Smooth muscle cell (in vitro differentiated cells): ENCODE measurements around the gene SCUBE2. TPM values are rescaled to one million over a fixed set of nuclear protein-coding genes. Genes with fewer than 3 reads are reported as not detected.
"Not testable (repeated sequence)": the region's sequence is repeated elsewhere in the genome, so short reads cannot be mapped to it uniquely, and the experiment has no call there.

Experiments used
- DNase-seq: peaks from one replicate; lab custom pipeline; 2025; ENCODE audit not compliant: unreplicated experiment; lab: John Stamatoyannopoulos, UW
- H2AFZ ChIP-seq: fragments of 200-600 bp; sonication (generic); 2 replicates; pipeline ENCODE4 v1.6.0; 2016; ENCODE audit warnings: antibody characterized with exemption, low read depth, mild to moderate bottlenecking
- H3F3A ChIP-seq: fragments of 200-600 bp; sonication (generic); 2 replicates; pipeline ENCODE4 v1.6.0; 2017; ENCODE audit warnings: antibody characterized with exemption, low read depth
- H3K27ac ChIP-seq: fragments of 200-600 bp; sonication (generic); 2 replicates; pipeline ENCODE4 v1.5.1; 2016; ENCODE audit warnings: low read depth, mild to moderate bottlenecking
- H3K27me3 ChIP-seq: fragments of 200-600 bp; sonication (generic); 2 replicates; pipeline ENCODE4 v1.6.1; 2016; ENCODE audit warnings: low read depth, mild to moderate bottlenecking
- H3K36me3 ChIP-seq: fragments of 200-600 bp; sonication (generic); 2 replicates; pipeline ENCODE4 v1.5.1; 2016; ENCODE audit warnings: low read depth
- H3K4me1 ChIP-seq: fragments of 200-600 bp; sonication (generic); 2 replicates; pipeline ENCODE4 v1.5.1; 2016; ENCODE audit warnings: low read depth
- H3K4me2 ChIP-seq: fragments of 200-600 bp; sonication (generic); 2 replicates; pipeline ENCODE4 v1.6.0; 2016; ENCODE audit warnings: mild to moderate bottlenecking
- H3K4me3 ChIP-seq: fragments of 200-600 bp; sonication (generic); 2 replicates; pipeline ENCODE4 v1.5.1; 2016; ENCODE audit warnings: mild to moderate bottlenecking
- H3K79me2 ChIP-seq: fragments of 200-600 bp; sonication (generic); 2 replicates; pipeline ENCODE4 v1.6.0; 2016; ENCODE audit warnings: low read depth, mild to moderate bottlenecking
- H3K9ac ChIP-seq: fragments of 200-600 bp; sonication (generic); 2 replicates; pipeline ENCODE4 v1.6.0; 2016; ENCODE audit warnings: low read depth
- H3K9me3 ChIP-seq: fragments of 200-600 bp; sonication (generic); replicated peaks from 2 replicates; pipeline ENCODE4 v1.5.1; 2016; ENCODE audit warnings: low read depth
- H4K20me1 ChIP-seq: fragments of 200-600 bp; sonication (generic); 2 replicates; pipeline ENCODE4 v1.6.0; 2016; ENCODE audit warnings: low read depth
- CTCF ChIP-seq: fragments of 200-600 bp; sonication (generic); IDR thresholded peaks from 2 replicates; pipeline ENCODE4 v1.5.1; 2017; ENCODE audit warnings: borderline replicate concordance, mild to moderate bottlenecking, antibody characterized with exemption; ENCODE audit not compliant: insufficient read depth, poor library complexity, severe bottlenecking
- WGBS: methylation state at CpG from one replicate; pipeline ENCODE4 v1.1.7; 2016; ENCODE audit warnings: low lambda C conversion rate; 5-methylcytosine and 5-hydroxymethylcytosine counted together
- polyA plus RNA-seq: library from polyadenylated mRNA; unstranded; fragments of >200 nt; fragmentation: Nextera tagmentation; extraction: Ambion mirVana; gene quantifications from 2 replicates; pipeline ENCODE4 v1.2.1, GENCODE V29; 2016
- total RNA-seq: library from RNA; depleted of rRNA; stranded (reverse); fragments of >200 nt; gene quantifications from 2 replicates; pipeline ENCODE4 v1.2.3, GENCODE V29; 2014

Gene SCUBE2
- total and polyA plus RNA-seq, 2 experiments from 2014 or later, result 2.2 to 5.0 TPM

- WGBS, result 90% methylated on average over 4 of the region's 4 CpGs
- H2AFZ ChIP-seq, result no peak overlapping the region
- DNase-seq, result no peak
- H3K27ac ChIP-seq, result no peak overlapping the region
- H3K27me3 ChIP-seq, result no peaks in the 10 kb centered on the region
- no peak overlapping the region for H3K4me3 ChIP-seq
- H3K4me2 ChIP-seq, result no peak overlapping the region
- no peaks in the 10 kb centered on the region for H4K20me1 ChIP-seq
- H3K79me2 ChIP-seq, result no peaks in the 10 kb centered on the region
- no peak overlapping the region for H3K9ac ChIP-seq
- H3K36me3 ChIP-seq, result no peaks in the 10 kb centered on the region
- H3K4me1 ChIP-seq, result peaks cover 21% of the 10 kb centered on the region
- TF ChIP-seq CTCF, result no peak
- H3F3A ChIP-seq, result no peaks in the 10 kb centered on the region
- no peaks in the 10 kb centered on the region for H3K9me3 ChIP-seq
Measured at GRCh38 chr11:9013373-9013772, 78.0 kb downstream of the SCUBE2 start.

GRCh38 chr11:9009538-9009937 lies 81.9 kb downstream of the SCUBE2 start:
- H3K27me3 ChIP-seq, result peaks cover 32% of the 10 kb centered on the region
- not testable (repeated sequence) for H3K27ac ChIP-seq, H4K20me1 ChIP-seq, H3K4me3 ChIP-seq, DNase-seq, H3F3A ChIP-seq, H3K9ac ChIP-seq, H3K79me2 ChIP-seq, H3K9me3 ChIP-seq, H3K4me1 ChIP-seq, H2AFZ ChIP-seq, H3K36me3 ChIP-seq, H3K4me2 ChIP-seq
- WGBS, result 88% methylated on average over 1 of the region's 1 CpG

- WGBS, result 81% methylated on average over 1 of the region's 1 CpG
- no peaks in the 10 kb centered on the region for H3K79me2 ChIP-seq
- no peak overlapping the region for H3K4me3 ChIP-seq
- H4K20me1 ChIP-seq, result no peaks in the 10 kb centered on the region
- no peak for DNase-seq
- no peak overlapping the region for H3K9ac ChIP-seq
- TF ChIP-seq CTCF, result no peak
- no peaks in the 10 kb centered on the region for H3K4me1 ChIP-seq
- H3K36me3 ChIP-seq, result no peaks in the 10 kb centered on the region
- H2AFZ ChIP-seq, result no peak overlapping the region
- H3K27ac ChIP-seq, result no peak overlapping the region
- H3K4me2 ChIP-seq, result no peak overlapping the region
- H3K27me3 ChIP-seq, result peaks cover 41% of the 10 kb centered on the region
- no peaks in the 10 kb centered on the region for H3K9me3 ChIP-seq
- peaks cover 6% of the 10 kb centered on the region for H3F3A ChIP-seq
Measured at GRCh38 chr11:9008661-9009060, 82.7 kb downstream of the SCUBE2 start.

GRCh38 chr11:9008011-9008550 lies 83.3 kb downstream of the SCUBE2 start:
- no peaks in the 10 kb centered on the region for H3K9me3 ChIP-seq
- no peak overlapping the region for H3K4me2 ChIP-seq
- no peak for DNase-seq
- no peaks in the 10 kb centered on the region for H3K36me3 ChIP-seq
- H3K27me3 ChIP-seq, result peaks cover 41% of the 10 kb centered on the region
- H3K4me1 ChIP-seq, result peaks cover 2% of the 10 kb centered on the region
- H3F3A ChIP-seq, result peaks cover 6% of the 10 kb centered on the region
- no peak overlapping the region for H3K4me3 ChIP-seq
- no peaks in the 10 kb centered on the region for H3K79me2 ChIP-seq
- WGBS, result 80% methylated on average over 3 of the region's 3 CpGs
- H4K20me1 ChIP-seq, result no peaks in the 10 kb centered on the region
- TF ChIP-seq CTCF, result no peak
- H2AFZ ChIP-seq, result no peak overlapping the region
- H3K9ac ChIP-seq, result no peak overlapping the region
- H3K27ac ChIP-seq, result no peak overlapping the region
